Renal cortex interstitium (tissue), 15 donors: ENCODE results near the gene SHOX. TPM values are rescaled to one million over a fixed set of nuclear protein-coding genes. Genes with fewer than 3 reads are reported as not detected.
"Not testable (repeated sequence)": the region's sequence is repeated elsewhere in the genome, so short reads cannot be mapped to it uniquely, and the experiment has no call there.

Experiments
- DNase-seq, 11 donors: peaks; one replicate each; pipeline ENCODE4 v3.0.0-alpha.2; 2013; ENCODE audit warnings: low read depth in 9 of 11, low spot score in 4 of 11; ENCODE audit errors: extremely low read depth in 1 of 11
- long read RNA-seq, 16 experiments: transcript quantifications; one replicate each; lab custom pipeline, GENCODE V29; 2026
- polyA plus RNA-seq, 3 donors: library from polyadenylated mRNA; unstranded; fragments of 120-200 nt; gene quantifications; one replicate each; pipeline ENCODE4 v1.2.1, GENCODE V29; 2013; ENCODE audit not compliant: insufficient read length in 3 of 3

SHOX gene
- polyA plus RNA-seq, result under 1 TPM; 0.06 to 0.17 (median 0.13) TPM
- long read RNA-seq, donor 1, result 0 reads
- long read RNA-seq, donor 2, result 0 reads
- long read RNA-seq, donor 3, result 0 reads
- long read RNA-seq, donor 4, result 0 reads
- long read RNA-seq, donor 5, result 0 reads
- long read RNA-seq, donor 6, result 0 reads
- long read RNA-seq, donor 7, result 0 reads
- long read RNA-seq, donor 8, result 0 reads
- long read RNA-seq, donor 9, result 0 reads
- long read RNA-seq, donor 10, result 0 reads
- long read RNA-seq, donor 11, result 0 reads
- long read RNA-seq, donor 12, result 0 reads
- long read RNA-seq, donor 13, result 0 reads
- long read RNA-seq, donor 14, result 0 reads
- long read RNA-seq, donor 15, result 0 reads
- long read RNA-seq, donor 16, result 0 reads

GRCh38 chrX:630612-631496 lies at the start of gene SHOX:
TSS of gene SHOX (plus strand) at chrX:630791. CDS start at chrX:630898, 107 bp downstream.
- no peak for DNase-seq

DNA sequence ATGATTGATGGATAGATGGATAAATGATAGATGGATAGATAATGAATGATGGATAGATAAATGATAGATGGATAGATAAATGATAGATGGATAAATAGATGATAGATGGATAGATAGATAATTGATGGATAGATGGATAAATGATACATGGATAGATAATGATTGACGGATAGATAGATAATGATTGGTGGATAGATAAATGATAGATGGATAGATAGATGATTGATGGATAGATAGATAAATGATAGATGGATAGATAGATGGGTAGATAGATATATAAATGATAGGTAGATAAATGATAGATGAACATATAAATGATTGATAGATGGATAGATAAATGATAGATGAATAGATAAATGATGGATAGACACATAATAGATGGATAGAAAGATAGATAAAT lies 49.5 kb upstream of the SHOX start:
- DNase-seq, result no peak

DNA sequence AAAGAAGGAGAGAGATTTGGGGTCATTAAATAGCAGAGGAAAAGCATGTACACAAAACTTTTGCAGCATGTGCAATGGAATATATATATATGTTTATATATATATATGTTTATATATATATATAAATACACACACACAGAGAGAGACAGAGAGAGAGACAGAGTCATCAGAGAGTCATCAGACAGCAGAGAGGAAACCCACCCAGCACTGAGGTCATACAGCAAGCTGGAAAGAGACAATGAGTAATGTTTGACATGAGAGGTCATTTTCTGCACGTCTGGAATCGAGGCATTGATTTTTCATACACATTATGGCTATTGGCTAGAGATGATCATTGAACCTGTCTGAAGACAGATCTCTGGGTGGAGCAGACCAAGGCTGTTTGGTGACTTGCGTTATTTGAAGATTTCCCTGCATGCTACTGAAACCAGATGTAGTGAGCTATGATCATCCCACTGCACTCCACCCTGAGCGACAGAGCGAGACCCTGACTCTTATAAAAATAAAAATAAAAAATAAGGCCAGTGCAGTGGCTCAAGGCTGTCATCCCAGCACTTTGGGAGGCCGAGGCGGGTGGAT lies 48.8 kb upstream of the SHOX start:
- DNase-seq, result no peak

GRCh38 chrX:584572-584971 lies 46.0 kb upstream of the SHOX start:
- DNase-seq, result no peak

- no peak for DNase-seq
Observed at GRCh38 chrX:585115-585808, 45.3 kb upstream of the SHOX start.

GRCh38 chrX:586351-586750 lies 44.2 kb upstream of the SHOX start:
- no peak for DNase-seq

DNA sequence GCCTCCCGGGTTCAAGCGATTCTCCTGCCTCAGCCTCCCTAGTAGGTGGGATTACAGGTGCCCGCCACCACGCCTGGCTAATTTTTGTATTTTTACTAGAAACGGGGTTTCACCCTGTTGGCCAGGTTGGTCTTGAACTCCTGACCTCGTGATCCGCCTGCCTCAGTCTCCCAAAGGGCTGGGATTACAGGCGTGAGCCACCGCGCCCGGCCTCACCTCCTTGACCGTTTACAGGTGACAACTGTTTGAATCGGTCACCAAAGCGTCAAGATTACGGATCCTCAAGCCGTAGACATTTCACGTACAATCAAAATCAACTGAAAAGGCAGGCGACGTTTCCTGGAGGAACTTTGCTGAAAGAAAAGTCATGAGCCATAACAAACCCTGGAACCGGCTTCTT lies 41.3 kb upstream of the SHOX start:
- not testable (repeated sequence) for DNase-seq

GRCh38 chrX:590693-591404 lies 39.7 kb upstream of the SHOX start:
- DNase-seq, result no peak

DNA sequence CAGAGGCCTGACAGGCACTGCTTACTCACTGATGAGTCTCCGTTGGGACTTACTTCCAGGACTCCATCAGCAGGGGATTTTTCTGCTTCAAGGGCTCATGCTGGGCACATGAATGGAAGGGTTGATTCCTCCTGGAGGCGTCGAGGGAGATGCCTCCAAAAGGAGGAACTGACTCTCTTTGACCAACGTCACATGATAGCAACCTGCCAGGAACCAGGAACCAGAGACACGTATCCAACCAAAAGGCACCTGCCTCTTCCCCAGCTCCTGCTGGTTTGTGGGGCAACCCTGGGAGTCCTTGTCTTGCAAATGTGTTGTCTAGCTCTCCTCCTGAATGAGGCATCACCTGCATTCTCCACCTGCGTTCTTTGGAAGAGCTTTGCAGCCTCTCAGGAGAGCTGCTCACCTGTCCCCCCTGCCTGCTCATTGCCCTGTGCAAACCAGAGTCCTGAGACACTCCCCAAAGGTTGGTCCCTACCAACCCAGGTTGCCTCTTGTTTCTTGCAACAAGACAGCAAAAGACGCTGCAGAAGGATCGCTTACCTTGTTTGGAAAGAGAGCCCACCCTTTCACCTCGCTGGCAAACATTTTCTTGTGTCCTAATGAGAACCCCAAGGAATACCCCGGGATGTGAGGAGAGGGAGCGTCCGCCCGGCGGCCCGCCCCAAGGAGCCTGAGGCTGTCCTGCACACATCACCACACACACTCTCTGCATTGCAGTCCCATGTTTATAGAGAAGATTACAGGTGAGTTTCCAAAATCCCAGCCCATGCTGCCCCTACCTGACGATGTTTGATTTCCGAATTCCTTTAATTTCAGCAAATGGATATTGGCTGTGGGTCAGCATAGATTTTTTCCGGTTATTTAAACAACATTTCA lies 30.5 kb upstream of the SHOX start:
- no peak for DNase-seq

- not testable (repeated sequence) for DNase-seq
Observed at GRCh38 chrX:603029-603428, 27.6 kb upstream of the SHOX start.

DNA sequence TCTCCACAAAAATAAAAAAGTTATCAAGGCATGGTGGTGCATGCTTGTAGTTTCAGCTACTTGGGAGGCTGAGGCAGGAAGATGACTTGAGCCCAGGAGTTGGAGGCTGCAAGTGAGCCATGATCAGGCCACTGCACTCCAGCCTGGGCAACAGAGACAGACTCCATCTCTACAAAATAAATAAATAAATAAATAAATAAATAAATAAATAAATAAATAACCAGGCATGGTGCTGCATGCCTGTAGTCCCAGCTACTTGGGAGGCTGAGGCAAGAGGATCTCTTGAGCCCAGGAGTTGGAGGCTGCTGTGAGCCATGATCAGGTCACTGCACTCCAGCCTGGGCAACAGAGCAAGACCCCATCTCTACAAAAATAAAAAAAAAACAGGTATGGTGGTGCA lies 26.0 kb upstream of the SHOX start:
- not testable (repeated sequence) for DNase-seq

DNA sequence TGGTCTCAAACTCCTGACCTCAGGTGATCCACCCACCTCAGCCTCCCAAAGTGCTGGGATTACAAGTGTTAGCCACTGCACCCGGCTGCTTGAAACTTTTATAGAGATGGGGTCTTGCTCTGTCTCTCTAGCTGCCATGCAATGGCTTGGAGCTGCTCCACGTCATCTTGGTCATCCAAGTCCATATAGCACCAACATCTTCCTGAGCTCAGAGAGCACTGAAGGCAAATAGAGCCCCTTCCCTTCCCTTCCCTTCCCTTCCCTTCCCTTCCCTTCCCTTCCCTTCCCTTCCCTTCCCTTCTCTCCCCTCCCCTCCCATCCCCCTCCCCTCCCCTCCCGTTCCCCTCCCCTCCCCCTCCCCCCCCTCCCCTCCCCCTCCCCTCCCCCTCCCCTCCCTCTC lies 22.5 kb upstream of the SHOX start:
- DNase-seq, result not testable (repeated sequence)

DNA sequence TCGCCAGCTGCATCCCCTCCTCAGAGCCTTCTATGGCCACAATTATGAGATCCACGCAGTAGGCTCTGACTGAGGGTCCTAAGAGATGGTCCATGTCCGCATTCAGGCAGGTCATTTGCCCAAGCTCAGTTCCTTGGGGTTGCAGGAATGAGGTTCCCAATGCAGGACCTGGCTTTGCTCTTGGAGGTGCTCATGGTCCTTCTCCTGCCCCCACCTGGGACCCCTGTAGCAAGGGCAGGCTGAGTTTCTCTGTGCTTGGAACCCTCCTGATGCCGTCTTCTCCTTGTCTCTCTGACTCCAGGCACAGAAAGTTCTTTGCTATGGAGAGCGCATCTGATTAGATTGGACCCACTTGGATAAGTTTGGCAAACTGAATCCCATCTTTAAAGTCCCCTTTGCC lies 16.5 kb upstream of the SHOX start:
- DNase-seq, result no peak

- DNase-seq, result no peak
Observed at GRCh38 chrX:617401-617800, 13.2 kb upstream of the SHOX start.

GRCh38 chrX:617891-618290 lies 12.7 kb upstream of the SHOX start:
- DNase-seq, result no peak

- not testable (repeated sequence) for DNase-seq
Observed at GRCh38 chrX:618304-618703, 12.3 kb upstream of the SHOX start.

DNA sequence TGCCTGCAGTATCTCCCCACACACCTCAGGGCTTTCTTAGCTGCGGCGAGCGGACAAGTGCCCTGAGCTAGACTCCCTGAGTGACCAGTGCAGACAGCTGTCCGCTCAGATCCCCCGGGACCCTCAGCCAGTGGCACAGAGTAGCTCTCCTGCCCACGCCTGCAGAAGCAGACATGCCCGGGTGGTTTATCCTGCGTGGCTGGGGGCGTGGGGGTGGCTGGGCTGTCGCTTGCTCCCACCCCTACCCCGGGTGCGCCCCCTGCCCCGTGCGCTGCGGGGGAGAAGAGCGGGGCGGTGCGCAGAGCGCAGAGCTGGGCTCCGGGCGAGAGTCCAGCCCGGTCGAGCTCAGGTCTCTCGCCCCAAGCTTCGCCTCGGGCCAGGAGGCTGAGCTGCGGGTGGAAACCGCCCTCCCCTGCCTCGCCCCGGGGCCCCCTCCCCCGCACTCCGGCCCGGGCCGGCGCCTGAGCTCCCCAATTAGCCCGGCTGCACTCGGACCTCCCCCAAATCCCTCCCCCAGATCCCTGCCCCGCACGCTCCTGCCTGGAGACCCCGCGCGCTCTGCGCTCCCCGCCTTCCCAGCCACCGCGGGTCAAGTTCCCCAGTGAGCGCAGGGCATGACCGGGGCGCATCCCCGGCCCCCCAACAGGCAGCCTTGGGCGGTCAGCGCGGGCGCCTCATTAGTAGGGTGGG lies 11.7 kb upstream of the SHOX start:
- no peak for DNase-seq
